IPS-NIHi11 (cell line): ENCODE data around the gene MDN1.
"Not testable (repeated sequence)": the region's sequence is repeated elsewhere in the genome, so short reads cannot be mapped to it uniquely, and the experiment has no call there.

ENCODE experiments used
- DNase-seq: peaks from one replicate; pipeline ENCODE4 v3.0.0; 2012; ENCODE audit warnings: mixed read lengths, low spot score

MDN1 gene

GRCh38 chr6:89813422-89813821 is 6.2 kb downstream of the MDN1 start:
- not testable (repeated sequence) for DNase-seq

GRCh38 chr6:89807581-89807980 is 12.0 kb downstream of the MDN1 start:
- no peak for DNase-seq

GRCh38 chr6:89805814-89806371 is 13.7 kb downstream of the MDN1 start:
- no peak for DNase-seq

- DNase-seq, result no peak
These were observed 16.3 kb downstream of the MDN1 start for GRCh38 chr6:89803271-89803670.

GRCh38 chr6:89799756-89800155 is 19.8 kb downstream of the MDN1 start:
- peak; percentile 29 for DNase-seq

- DNase-seq, result no peak
These were observed 20.5 kb downstream of the MDN1 start for GRCh38 chr6:89799096-89799495.

- no peak for DNase-seq
These were observed 22.3 kb downstream of the MDN1 start for GRCh38 chr6:89797317-89797716.

- DNase-seq, result no peak
These were observed 25.3 kb downstream of the MDN1 start for GRCh38 chr6:89794324-89794723.

GRCh38 chr6:89793586-89793985 is 26.0 kb downstream of the MDN1 start:
- DNase-seq, result no peak

GRCh38 chr6:89792881-89793280 is 26.7 kb downstream of the MDN1 start:
- DNase-seq, result peak; percentile 56

GRCh38 chr6:89790403-89790802 is 29.2 kb downstream of the MDN1 start:
- DNase-seq, result no peak

GRCh38 chr6:89789980-89790379 is 29.6 kb downstream of the MDN1 start:
- DNase-seq, result no peak

GRCh38 chr6:89787660-89788328 is 31.8 kb downstream of the MDN1 start:
- no peak for DNase-seq

- DNase-seq, result no peak
These were observed 32.6 kb downstream of the MDN1 start for GRCh38 chr6:89786970-89787369.

- no peak for DNase-seq
These were observed 34.8 kb downstream of the MDN1 start for GRCh38 chr6:89784838-89785237.

- not testable (repeated sequence) for DNase-seq
These were observed 36.3 kb downstream of the MDN1 start for GRCh38 chr6:89783293-89783692.

- DNase-seq, result no peak
These were observed 37.4 kb downstream of the MDN1 start for GRCh38 chr6:89782222-89782621.

- DNase-seq, result no peak
These were observed 38.2 kb downstream of the MDN1 start for GRCh38 chr6:89781070-89782034.

GRCh38 chr6:89777455-89777854 is 42.1 kb downstream of the MDN1 start:
- no peak for DNase-seq

- no peak for DNase-seq
These were observed 42.9 kb downstream of the MDN1 start for GRCh38 chr6:89776583-89777233.

- DNase-seq, result no peak
These were observed 44.4 kb downstream of the MDN1 start for GRCh38 chr6:89775150-89775549.

- no peak for DNase-seq
These were observed 50.0 kb downstream of the MDN1 start for GRCh38 chr6:89769572-89769971.
